GM13977 (cell line): Measurements from ENCODE around the gene FREY1.

Source experiments
- DNase-seq: peaks from one replicate; pipeline ENCODE4 v3.0.0; 2012; ENCODE audit warnings: low spot score
- in situ Hi-C: fragments of 300-500 bp; cut with MboI; formaldehyde crosslinking; loops from one replicate; pipeline ENCODE4 v1.12.0; 2022; ENCODE audit warnings: low sequenced_read_pairs, low pct_unique_long_range_greater_than_20kb, mixed read lengths, inconsistent platforms; ENCODE audit not compliant: unreplicated experiment
- TF ChIP-seq, protein P1 (sequence below): IDR thresholded peaks from 2 replicates; pipeline ENCODE4 v1.5.1; 2012; ENCODE audit warnings: mild to moderate bottlenecking, control low read depth; ENCODE audit not compliant: insufficient read depth; ENCODE audit errors: extremely low read depth, missing control alignments

FREY1 gene

DNA sequence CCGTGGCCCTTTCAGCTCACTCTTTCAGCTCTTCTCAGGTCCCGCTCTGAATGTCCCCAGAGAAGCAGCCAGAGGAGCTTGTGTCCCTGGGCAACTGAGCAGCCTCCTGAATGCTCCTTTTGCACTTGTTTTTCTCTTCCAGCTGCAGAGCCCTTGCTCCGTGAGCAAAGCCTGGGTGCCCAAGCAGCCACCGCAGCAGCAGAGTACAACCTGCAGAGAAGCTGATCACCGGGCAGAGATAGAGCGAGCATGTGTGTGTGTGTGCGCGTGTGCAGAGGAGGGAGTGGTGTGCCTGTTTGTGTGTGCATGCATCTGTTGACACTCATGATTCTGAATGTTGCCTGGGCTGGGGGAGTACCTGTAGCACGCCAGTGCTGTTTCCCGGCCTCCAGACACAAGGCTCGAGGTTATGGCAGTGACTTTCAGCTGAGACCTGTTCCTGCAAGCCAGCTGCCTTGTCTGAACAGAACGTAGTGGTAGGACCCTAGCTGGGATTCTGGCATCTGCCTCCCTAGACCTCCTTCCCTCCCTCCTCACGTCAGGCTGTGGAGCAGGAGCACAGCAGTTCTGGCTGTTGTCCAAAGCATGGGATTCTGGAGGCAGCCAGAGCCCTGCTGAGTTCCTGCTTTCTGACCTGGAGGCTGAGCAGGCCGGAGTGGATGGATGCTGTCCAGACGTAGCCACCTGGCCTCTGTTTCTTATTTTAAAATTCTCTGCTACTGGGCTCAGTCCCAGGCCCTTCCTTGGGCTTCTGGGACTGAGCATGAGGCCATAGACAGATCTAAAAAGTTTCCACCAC, 26.1 kb downstream of the FREY1 start:
- TF ChIP-seq, protein P1, sequence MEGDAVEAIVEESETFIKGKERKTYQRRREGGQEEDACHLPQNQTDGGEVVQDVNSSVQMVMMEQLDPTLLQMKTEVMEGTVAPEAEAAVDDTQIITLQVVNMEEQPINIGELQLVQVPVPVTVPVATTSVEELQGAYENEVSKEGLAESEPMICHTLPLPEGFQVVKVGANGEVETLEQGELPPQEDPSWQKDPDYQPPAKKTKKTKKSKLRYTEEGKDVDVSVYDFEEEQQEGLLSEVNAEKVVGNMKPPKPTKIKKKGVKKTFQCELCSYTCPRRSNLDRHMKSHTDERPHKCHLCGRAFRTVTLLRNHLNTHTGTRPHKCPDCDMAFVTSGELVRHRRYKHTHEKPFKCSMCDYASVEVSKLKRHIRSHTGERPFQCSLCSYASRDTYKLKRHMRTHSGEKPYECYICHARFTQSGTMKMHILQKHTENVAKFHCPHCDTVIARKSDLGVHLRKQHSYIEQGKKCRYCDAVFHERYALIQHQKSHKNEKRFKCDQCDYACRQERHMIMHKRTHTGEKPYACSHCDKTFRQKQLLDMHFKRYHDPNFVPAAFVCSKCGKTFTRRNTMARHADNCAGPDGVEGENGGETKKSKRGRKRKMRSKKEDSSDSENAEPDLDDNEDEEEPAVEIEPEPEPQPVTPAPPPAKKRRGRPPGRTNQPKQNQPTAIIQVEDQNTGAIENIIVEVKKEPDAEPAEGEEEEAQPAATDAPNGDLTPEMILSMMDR, result no peak
- DNase-seq, result no peak
- in situ Hi-C loops, result no loop called here

DNA sequence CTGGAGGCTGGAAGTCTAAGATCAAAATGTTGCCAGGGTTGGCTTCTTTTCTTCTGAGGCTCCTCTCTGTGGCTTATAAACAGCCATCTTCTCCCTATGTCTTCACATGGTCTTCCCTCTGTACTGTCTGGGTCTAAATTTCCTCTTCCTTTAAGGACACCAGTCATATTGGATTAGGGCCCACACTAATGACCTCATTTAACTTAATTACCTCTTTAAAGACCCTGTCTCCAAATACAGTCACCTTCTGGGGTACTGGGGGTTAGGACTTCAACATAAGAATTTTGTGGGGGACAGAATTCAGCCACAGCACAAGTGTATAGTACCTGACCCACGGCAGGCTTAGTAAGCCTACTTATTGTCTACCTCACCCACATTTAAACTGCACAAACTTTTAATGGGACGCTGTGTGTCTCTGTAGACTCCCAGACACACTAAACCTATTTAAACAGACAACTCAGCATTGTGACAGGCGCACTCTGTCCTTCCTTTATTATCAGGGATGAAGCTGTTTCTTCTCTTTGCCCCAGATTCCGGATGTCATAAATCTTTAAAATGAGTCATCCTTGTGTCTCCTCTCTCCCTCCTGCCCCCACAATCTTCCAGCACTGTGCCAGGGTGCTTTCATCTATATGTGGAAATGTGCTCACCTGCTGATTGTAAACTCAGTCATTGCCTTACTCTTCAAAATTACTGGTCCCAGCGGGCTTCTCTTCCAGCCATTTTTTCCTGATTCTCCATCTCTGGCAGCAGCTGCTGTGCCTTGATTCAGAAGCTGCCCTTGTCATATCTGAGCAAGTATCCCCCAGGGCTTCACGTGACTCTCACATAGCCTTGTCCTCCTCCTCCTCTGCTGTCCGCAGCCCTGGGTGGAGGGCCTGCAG, 27.0 kb downstream of the FREY1 start:
- DNase-seq, result no peak
- TF ChIP-seq, protein P1, result no peak
- in situ Hi-C loops, result no loop called here

DNA sequence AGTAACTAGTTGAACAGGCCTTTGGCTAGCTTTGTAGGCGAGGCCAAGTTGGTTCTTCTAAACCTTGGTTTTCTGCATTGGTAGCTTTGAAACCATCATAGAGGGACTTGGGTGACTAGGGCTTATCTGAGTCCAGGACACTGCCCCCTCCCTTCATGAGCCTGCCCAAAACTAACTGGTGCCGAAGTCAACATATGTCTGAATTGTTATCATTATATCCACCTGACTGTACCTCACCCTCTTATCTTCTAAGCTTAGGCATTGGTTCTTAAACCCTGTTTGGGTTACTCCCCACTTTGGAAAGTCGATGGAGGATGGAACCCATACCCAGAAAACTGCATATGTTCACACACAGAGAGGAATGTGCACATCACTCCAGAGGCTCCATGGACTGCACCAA, 29.2 kb downstream of the FREY1 start:
- in situ Hi-C loops, result no loop called here
- TF ChIP-seq, protein P1, result no peak
- DNase-seq, result no peak

DNA sequence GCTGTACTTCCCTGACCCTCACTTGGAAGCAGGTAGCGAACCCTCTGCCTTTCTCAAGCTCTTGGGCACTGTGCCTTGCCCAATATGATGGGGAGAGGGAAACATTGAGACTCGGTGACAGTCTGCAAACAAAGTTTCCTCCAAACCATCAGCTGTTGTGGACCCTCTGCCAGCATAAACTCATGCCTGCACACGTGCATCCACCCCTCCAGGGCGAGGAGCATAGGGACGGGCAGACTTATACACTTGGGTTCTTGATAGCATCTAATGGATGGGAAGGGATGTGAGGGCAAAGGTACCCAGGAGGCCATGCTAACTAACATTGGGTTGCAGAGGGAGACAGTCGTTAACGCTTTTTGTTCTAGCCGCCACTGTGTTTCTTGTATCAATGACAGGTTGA, 29.9 kb downstream of the FREY1 start:
- in situ Hi-C loops, result no loop called here
- DNase-seq, result no peak
- TF ChIP-seq, protein P1, result no peak

DNA sequence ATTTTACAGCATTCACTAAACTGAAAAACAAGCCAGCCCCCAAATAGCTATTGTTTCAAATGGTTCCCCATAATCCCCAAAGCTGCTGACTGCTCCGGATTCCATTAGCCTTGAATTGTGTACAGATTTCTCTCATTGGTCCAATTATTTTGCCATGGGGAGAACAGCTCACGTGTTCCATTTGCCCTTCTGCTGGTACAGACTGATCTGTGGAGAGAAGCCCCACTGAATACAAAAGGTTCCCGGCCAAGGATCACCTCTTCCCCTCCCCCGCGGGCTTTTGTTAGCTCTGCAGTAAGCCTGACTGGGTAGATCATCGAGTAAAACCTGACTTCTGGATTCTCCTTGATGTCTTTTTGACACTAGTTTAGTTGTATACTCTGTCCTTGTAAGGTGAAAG, 30.7 kb downstream of the FREY1 start:
- TF ChIP-seq, protein P1, result no peak
- in situ Hi-C loops, result no loop called here
- DNase-seq, result no peak

DNA sequence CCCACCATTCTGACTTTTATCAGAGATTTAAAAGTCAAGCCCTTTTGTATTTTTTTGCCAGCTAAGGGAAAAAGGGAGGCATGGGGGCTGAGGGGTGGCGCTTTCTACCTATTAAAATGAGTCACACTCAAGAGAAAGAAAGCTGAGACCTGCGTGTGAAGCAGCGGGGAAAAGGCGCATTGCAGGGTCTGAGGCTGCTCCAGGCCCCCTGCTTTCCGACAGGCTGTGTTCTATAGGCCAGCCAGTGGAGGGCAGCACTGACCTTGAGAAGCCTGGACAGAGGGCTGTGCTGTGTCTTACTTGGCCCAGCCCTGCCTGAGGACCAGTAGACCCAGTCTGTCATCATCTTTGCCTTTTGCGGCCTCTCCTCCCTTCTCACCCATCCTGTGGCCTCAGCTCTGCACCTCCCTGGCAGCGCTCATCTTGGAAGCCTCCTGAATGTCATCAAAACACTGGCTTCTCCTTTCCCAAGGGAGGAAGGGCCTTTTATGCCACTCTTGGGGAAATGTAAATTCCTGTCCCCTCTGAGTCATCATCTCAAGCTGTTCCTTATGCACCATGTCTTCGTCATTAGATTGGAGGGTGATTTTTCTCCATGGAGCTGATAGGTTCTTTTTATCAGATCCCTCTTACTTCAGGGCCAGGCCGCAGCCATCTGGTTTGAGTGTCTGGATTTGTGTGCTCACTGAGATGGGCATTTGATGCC, 34.3 kb downstream of the FREY1 start:
- in situ Hi-C loops, result no loop called here
- TF ChIP-seq, protein P1, result peak; percentile 74
- peak; percentile 54 for DNase-seq
